Epidermal melanocyte (primary cell): ENCODE measurements around the gene GCN1.

ENCODE experiments used
- DNase-seq: peaks from one replicate; pipeline ENCODE4 v3.0.0; 2011; ENCODE audit warnings: low spot score; ENCODE audit not compliant: insufficient read length

GCN1 gene

GRCh38 chr12:120181991-120182631, 12.4 kb downstream of the GCN1 start:
- DNase-seq = no peak

GRCh38 chr12:120180975-120181374, 13.5 kb downstream of the GCN1 start:
- no peak for DNase-seq

- no peak for DNase-seq
Observed at GRCh38 chr12:120175537-120175936, 19.0 kb downstream of the GCN1 start.

- DNase-seq = no peak
Observed at GRCh38 chr12:120175062-120175461, 19.5 kb downstream of the GCN1 start.

- DNase-seq = no peak
Observed at GRCh38 chr12:120172053-120172452, 22.5 kb downstream of the GCN1 start.

GRCh38 chr12:120170631-120171030, 23.9 kb downstream of the GCN1 start:
- DNase-seq = no peak

- DNase-seq = no peak
Observed at GRCh38 chr12:120169946-120170345, 24.6 kb downstream of the GCN1 start.

GRCh38 chr12:120168337-120168736, 26.2 kb downstream of the GCN1 start:
- no peak for DNase-seq

- no peak for DNase-seq
Observed at GRCh38 chr12:120167529-120168095, 26.9 kb downstream of the GCN1 start.

GRCh38 chr12:120164293-120164692, 30.2 kb downstream of the GCN1 start:
- DNase-seq = no peak

GRCh38 chr12:120162763-120163162, 31.8 kb downstream of the GCN1 start:
- no peak for DNase-seq

GRCh38 chr12:120161852-120162251, 32.7 kb downstream of the GCN1 start:
- no peak for DNase-seq

GRCh38 chr12:120159509-120160237, 34.8 kb downstream of the GCN1 start:
- DNase-seq = no peak

GRCh38 chr12:120158351-120158750, 36.2 kb downstream of the GCN1 start:
- DNase-seq = no peak

- no peak for DNase-seq
Observed at GRCh38 chr12:120157678-120158077, 36.8 kb downstream of the GCN1 start.

GRCh38 chr12:120156315-120157259, 37.9 kb downstream of the GCN1 start:
- no peak for DNase-seq

GRCh38 chr12:120155072-120155471, 39.4 kb downstream of the GCN1 start:
- no peak for DNase-seq

GRCh38 chr12:120150919-120151525, 43.5 kb downstream of the GCN1 start:
- DNase-seq = no peak

- no peak for DNase-seq
Observed at GRCh38 chr12:120148011-120148410, 46.5 kb downstream of the GCN1 start.

GRCh38 chr12:120145164-120145563, 49.4 kb downstream of the GCN1 start:
- no peak for DNase-seq

GRCh38 chr12:120144215-120144614, 50.3 kb downstream of the GCN1 start:
- no peak for DNase-seq
